Measurements from ENCODE around the gene VPS45. TPM values are rescaled to one million over a fixed set of nuclear protein-coding genes. Genes with fewer than 3 reads are reported as not detected.

VPS45 gene
- 10 to 100 TPM; 19.1 to 39.1 (median 32.7) TPM for total RNA-seq
- polyA plus RNA-seq, result 10 to 100 TPM; 16.8 to 45.8 TPM
- long read RNA-seq, donor 1, transcript VPS45-202 (15 exons, 2,790 nt), result major isoform, 83 of 113 reads
- long read RNA-seq, donor 1, partial matches to known transcripts, result 4 of 113 reads
- long read RNA-seq, donor 1, other reads (novel, unspliced or antisense), result 23 of 113 reads
- long read RNA-seq, donor 2, transcript VPS45-202 (15 exons, 2,790 nt), result major isoform, 17 of 21 reads
- long read RNA-seq, donor 2, partial matches to known transcripts, result 0 of 21 reads
- long read RNA-seq, donor 2, other reads (novel, unspliced or antisense), result 0 of 21 reads
- long read RNA-seq, donor 3, transcript VPS45-202 (15 exons, 2,790 nt), result major isoform, 26 of 37 reads
- long read RNA-seq, donor 3, partial matches to known transcripts, result 1 of 37 reads
- long read RNA-seq, donor 3, other reads (novel, unspliced or antisense), result 6 of 37 reads

DNA sequence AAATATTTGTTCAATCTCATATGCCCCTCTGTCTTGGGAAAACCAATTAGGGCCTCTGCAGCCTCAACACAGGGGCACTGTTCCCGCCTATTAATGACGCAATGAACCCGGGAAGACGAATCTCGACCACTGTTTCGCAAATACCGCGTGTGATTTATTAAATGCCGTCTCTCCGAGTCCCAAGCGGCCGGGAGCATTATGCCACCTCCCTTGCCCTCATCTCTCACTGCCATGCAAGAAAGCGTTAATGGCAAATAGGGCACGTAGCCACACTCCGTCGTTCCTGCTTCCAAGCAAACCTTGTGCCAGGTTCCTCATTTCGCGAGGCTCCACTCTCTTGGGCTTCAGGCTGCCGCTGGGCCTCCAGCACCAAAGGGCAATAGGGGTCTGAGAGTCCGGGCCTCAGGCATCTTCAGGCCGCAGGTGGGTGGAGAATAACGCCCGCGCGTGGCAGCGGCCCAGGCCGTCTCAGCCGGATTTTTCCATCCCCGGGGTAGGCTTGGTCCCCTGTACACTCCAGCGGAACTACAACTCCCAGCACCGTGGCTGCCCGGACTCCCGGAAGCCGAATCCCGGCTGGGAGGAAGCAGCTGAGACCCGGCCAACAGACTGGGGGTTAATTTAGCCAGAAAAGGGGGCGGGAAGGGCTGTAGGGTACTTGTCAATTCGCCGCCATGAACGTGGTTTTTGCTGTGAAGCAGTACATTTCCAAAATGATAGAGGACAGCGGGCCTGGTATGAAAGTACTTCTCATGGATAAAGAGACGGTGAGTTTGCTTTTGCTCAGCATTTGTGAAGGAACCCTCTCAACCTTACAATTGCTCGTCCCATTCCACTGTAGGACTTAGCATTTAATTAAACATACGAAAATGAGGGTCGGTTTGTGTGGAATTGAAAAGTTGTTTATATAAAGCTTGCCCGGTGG is at the start of gene VPS45:
TSS of gene VPS45 (plus strand) at position 593 of the 925 bp plus-strand sequence. CDS start at position 675, 82 bp downstream.
- H3K27me3 ChIP-seq, result no peaks in the 10 kb centered on the region
- no peaks in the 10 kb centered on the region for H3K36me3 ChIP-seq
- peaks cover 3% of the 10 kb centered on the region for H3K4me1 ChIP-seq (ENCODE audit: insufficient read depth)
- no peaks in the 10 kb centered on the region for H3K9me3 ChIP-seq
- peak within 1 kb of the TSS; percentile 64 for H3K4me3 ChIP-seq
- peak within 1 kb of the TSS; percentile 89 to 97 for H3K27ac ChIP-seq
- intact Hi-C loops (cut with DNase I), result loop anchor here in 2 of 4 donors (2.0 to 10.0 kb wide), 3 partner anchors 59 to 173 kb away; partner anchors contain the start of gene BOLA1 (in 1 of the 2)
- peak; percentile 20 for TF ChIP-seq POLR2A (IDR thresholded peaks at IDR 0.05)
- TF ChIP-seq EP300 (IDR thresholded peaks at IDR 0.05), result peak; percentile 47
- TF ChIP-seq, protein P1, sequence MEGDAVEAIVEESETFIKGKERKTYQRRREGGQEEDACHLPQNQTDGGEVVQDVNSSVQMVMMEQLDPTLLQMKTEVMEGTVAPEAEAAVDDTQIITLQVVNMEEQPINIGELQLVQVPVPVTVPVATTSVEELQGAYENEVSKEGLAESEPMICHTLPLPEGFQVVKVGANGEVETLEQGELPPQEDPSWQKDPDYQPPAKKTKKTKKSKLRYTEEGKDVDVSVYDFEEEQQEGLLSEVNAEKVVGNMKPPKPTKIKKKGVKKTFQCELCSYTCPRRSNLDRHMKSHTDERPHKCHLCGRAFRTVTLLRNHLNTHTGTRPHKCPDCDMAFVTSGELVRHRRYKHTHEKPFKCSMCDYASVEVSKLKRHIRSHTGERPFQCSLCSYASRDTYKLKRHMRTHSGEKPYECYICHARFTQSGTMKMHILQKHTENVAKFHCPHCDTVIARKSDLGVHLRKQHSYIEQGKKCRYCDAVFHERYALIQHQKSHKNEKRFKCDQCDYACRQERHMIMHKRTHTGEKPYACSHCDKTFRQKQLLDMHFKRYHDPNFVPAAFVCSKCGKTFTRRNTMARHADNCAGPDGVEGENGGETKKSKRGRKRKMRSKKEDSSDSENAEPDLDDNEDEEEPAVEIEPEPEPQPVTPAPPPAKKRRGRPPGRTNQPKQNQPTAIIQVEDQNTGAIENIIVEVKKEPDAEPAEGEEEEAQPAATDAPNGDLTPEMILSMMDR (IDR thresholded peaks at IDR 0.05), result peak; percentile 30 to 58 (median 30)
- DNase-seq, result peak; percentile 87 to 91 (median 88)
- 0% methylated on average over 44 to 46 of the region's 46 CpGs for WGBS, 3 donors

GRCh38 chr1:150018165-150018564 is 49.4 kb upstream of the VPS45 start:
- H3K9me3 ChIP-seq, result no peaks in the 10 kb centered on the region
- no peaks in the 10 kb centered on the region for H3K27me3 ChIP-seq
- no peaks in the 10 kb centered on the region for H3K36me3 ChIP-seq
- no peak overlapping the region for H3K27ac ChIP-seq
- TF ChIP-seq POLR2A (IDR thresholded peaks at IDR 0.05), result no peak
- TF ChIP-seq, protein P1 (IDR thresholded peaks at IDR 0.05), result no peak
- TF ChIP-seq EP300 (IDR thresholded peaks at IDR 0.05), result no peak
- no peaks in the 10 kb centered on the region for H3K4me1 ChIP-seq (ENCODE audit: insufficient read depth)
- WGBS, 3 donors, result 86 to 90% (median 90%) methylated on average over 4 of the region's 4 CpGs
- intact Hi-C loops (cut with DNase I), result loop anchor here in 1 of 4 donors (5.0 to 10.0 kb wide), 2 partner anchors 34 to 53 kb away; no protein-coding TSS in a partner anchor
- no peak overlapping the region for H3K4me3 ChIP-seq
- DNase-seq, result no peak

GRCh38 chr1:150020711-150021110 is 46.9 kb upstream of the VPS45 start:
- H3K27ac ChIP-seq, result no peak overlapping the region
- WGBS, 3 donors, result 69 to 79% (median 74%) methylated on average over 2 of the region's 2 CpGs

DNA sequence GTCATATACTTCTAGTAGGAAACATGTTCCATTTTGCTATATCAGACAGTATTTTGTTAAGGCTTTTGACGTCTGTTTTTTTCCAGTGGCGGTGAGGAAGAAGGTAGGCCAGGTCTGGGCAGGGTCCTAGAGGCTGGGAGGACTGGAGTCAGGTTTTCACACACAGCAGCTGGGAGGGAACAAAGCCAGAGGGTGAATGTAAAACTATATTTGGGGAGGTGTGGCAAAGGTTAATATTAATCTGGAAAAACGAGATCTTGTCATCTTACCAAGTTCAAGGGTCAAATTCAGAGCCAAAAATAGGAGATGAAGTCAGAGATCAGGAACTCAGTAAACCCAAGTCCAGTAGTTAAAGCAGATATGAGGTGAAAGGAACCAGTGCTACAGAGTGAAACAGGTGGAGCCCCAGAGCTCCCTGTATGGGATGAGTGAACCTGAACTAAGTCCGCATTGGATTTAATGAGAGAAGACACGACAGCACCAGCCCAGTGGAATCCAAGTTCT is 46.3 kb upstream of the VPS45 start:
- no peak overlapping the region for H3K27ac ChIP-seq
- 58 to 62% (median 60%) methylated on average over 5 of the region's 5 CpGs for WGBS, 3 donors
- no peak for DNase-seq
- no peaks in the 10 kb centered on the region for H3K4me1 ChIP-seq (ENCODE audit: insufficient read depth)
- intact Hi-C loops (cut with DNase I), result no loop called here
- H3K36me3 ChIP-seq, result no peaks in the 10 kb centered on the region
- no peaks in the 10 kb centered on the region for H3K27me3 ChIP-seq
- no peak for TF ChIP-seq EP300 (IDR thresholded peaks at IDR 0.05)
- H3K9me3 ChIP-seq, result no peaks in the 10 kb centered on the region
- no peak overlapping the region for H3K4me3 ChIP-seq

More at GRCh38 chr1:150020711-150021110, 46.9 kb upstream of the VPS45 start:
- H3K4me3 ChIP-seq, result no peak overlapping the region
- H3K36me3 ChIP-seq, result no peaks in the 10 kb centered on the region
- no peak for DNase-seq
- no peaks in the 10 kb centered on the region for H3K9me3 ChIP-seq
- no peaks in the 10 kb centered on the region for H3K4me1 ChIP-seq (ENCODE audit: insufficient read depth)
- no peaks in the 10 kb centered on the region for H3K27me3 ChIP-seq
- no peak for TF ChIP-seq POLR2A (IDR thresholded peaks at IDR 0.05)
- intact Hi-C loops (cut with DNase I), result no loop called here

- 79 to 83% (median 81%) methylated on average over 6 of the region's 6 CpGs for WGBS, 3 donors
- TF ChIP-seq, protein P1 (IDR thresholded peaks at IDR 0.05), result no peak
- TF ChIP-seq POLR2A (IDR thresholded peaks at IDR 0.05) (no peak), EP300 (IDR thresholded peaks at IDR 0.05) (no peak)
- no peaks in the 10 kb centered on the region for H3K36me3 ChIP-seq
- no peaks in the 10 kb centered on the region for H3K9me3 ChIP-seq
- no peak overlapping the region for H3K4me3 ChIP-seq
- no peak overlapping the region for H3K27ac ChIP-seq
- H3K27me3 ChIP-seq, result no peaks in the 10 kb centered on the region
- intact Hi-C loops (cut with DNase I), result no loop called here
- no peaks in the 10 kb centered on the region for H3K4me1 ChIP-seq (ENCODE audit: insufficient read depth)
- no peak for DNase-seq
Measured at GRCh38 chr1:150022357-150022756, 45.2 kb upstream of the VPS45 start.

Measured in ovary (tissue), 10 donors.